ENCODE results near the gene CHI3L2. TPM values are rescaled to one million over a fixed set of nuclear protein-coding genes. Genes with fewer than 3 reads are reported as not detected.
A peak's percentile ranks its signal among the peaks of the same experiment; 100 is the strongest.

CHI3L2 gene
- total RNA-seq, 1 donor from 2014 or later, result not detected

- H3K27ac Mint-ChIP-seq (ENCODE audit: unreplicated experiment), result peak overlapping the region; percentile 60
- peaks cover 36% of the 10 kb centered on the region for H3K4me1 Mint-ChIP-seq (ENCODE audit: low read depth)
- H3K9me3 Mint-ChIP-seq (ENCODE audit: low read depth), result no peaks in the 10 kb centered on the region
- H3K36me3 Mint-ChIP-seq (ENCODE audit: low read depth), result no peaks in the 10 kb centered on the region
- no peak for DNase-seq (ENCODE audit: low spot score)
- no peak for TF ChIP-seq CTCF (IDR thresholded peaks at IDR 0.05)
- no peak overlapping the region for H3K4me3 Mint-ChIP-seq (ENCODE audit: unreplicated experiment)
- no peaks in the 10 kb centered on the region for H3K27me3 Mint-ChIP-seq (ENCODE audit: low read depth)
Observed at GRCh38 chr1:111227851-111228747, 586 bp downstream of the CHI3L2 start.

- Mint-ChIP-seq H3K27me3 (ENCODE audit: low read depth) (no peaks in the 10 kb centered on the region), H3K4me1 (ENCODE audit: low read depth) (peaks cover 36% of the 10 kb centered on the region), H3K9me3 (ENCODE audit: low read depth) (no peaks in the 10 kb centered on the region), H3K4me3 (ENCODE audit: unreplicated experiment) (no peak overlapping the region), H3K27ac (ENCODE audit: unreplicated experiment) (peak overlapping the region; percentile 60), H3K36me3 (ENCODE audit: low read depth) (no peaks in the 10 kb centered on the region)
- no peak for DNase-seq (ENCODE audit: low spot score)
- TF ChIP-seq CTCF (IDR thresholded peaks at IDR 0.05), result no peak
Observed at GRCh38 chr1:111228748-111229126, 1.2 kb downstream of the CHI3L2 start.

GRCh38 chr1:111232134-111232533 is 4.6 kb downstream of the CHI3L2 start:
- DNase-seq (ENCODE audit: low spot score), result no peak
- no peak for TF ChIP-seq CTCF (IDR thresholded peaks at IDR 0.05)
- H3K27me3 Mint-ChIP-seq (ENCODE audit: low read depth), result peaks cover 6% of the 10 kb centered on the region
- H3K9me3 Mint-ChIP-seq (ENCODE audit: low read depth), result no peaks in the 10 kb centered on the region
- H3K27ac Mint-ChIP-seq (ENCODE audit: unreplicated experiment), result no peak overlapping the region
- H3K4me3 Mint-ChIP-seq (ENCODE audit: unreplicated experiment), result no peak overlapping the region
- H3K36me3 Mint-ChIP-seq (ENCODE audit: low read depth), result no peaks in the 10 kb centered on the region
- peaks cover 22% of the 10 kb centered on the region for H3K4me1 Mint-ChIP-seq (ENCODE audit: low read depth)

- peaks cover 3% of the 10 kb centered on the region for H3K4me1 Mint-ChIP-seq (ENCODE audit: low read depth)
- no peak for DNase-seq (ENCODE audit: low spot score)
- H3K36me3 Mint-ChIP-seq (ENCODE audit: low read depth), result no peaks in the 10 kb centered on the region
- no peaks in the 10 kb centered on the region for H3K9me3 Mint-ChIP-seq (ENCODE audit: low read depth)
- no peak overlapping the region for H3K4me3 Mint-ChIP-seq (ENCODE audit: unreplicated experiment)
- no peak for TF ChIP-seq CTCF (IDR thresholded peaks at IDR 0.05)
- peaks cover 11% of the 10 kb centered on the region for H3K27me3 Mint-ChIP-seq (ENCODE audit: low read depth)
- H3K27ac Mint-ChIP-seq (ENCODE audit: unreplicated experiment), result no peak overlapping the region
Observed at GRCh38 chr1:111234258-111234657, 6.7 kb downstream of the CHI3L2 start.

- DNase-seq (ENCODE audit: low spot score), result no peak
- Mint-ChIP-seq H3K27me3 (ENCODE audit: low read depth) (peaks cover 12% of the 10 kb centered on the region), H3K27ac (ENCODE audit: unreplicated experiment) (no peak overlapping the region), H3K36me3 (ENCODE audit: low read depth) (no peaks in the 10 kb centered on the region), H3K4me1 (ENCODE audit: low read depth) (peaks cover 2% of the 10 kb centered on the region), H3K4me3 (ENCODE audit: unreplicated experiment) (no peak overlapping the region), H3K9me3 (ENCODE audit: low read depth) (no peaks in the 10 kb centered on the region)
- no peak for TF ChIP-seq CTCF (IDR thresholded peaks at IDR 0.05)
Observed at GRCh38 chr1:111234866-111235265, 7.4 kb downstream of the CHI3L2 start.
